Vagina (tissue), 2 donors: ENCODE data around the gene SBK1.

Experiments
- CTCF ChIP-seq, 3 experiments: fragments of 450-650 bp in 2 of 3; fragments of 200-600 bp in 1 of 3; sonication (generic) in 1 of 3; IDR thresholded peaks; one replicate each; pipeline ENCODE4 v1.5.1; 2017 to 2019; ENCODE audit warnings: antibody characterized with exemption in 3 of 3, mild to moderate bottlenecking in 2 of 3, moderate library complexity in 2 of 3
- POLR2A ChIP-seq, 2 donors: fragments of 450-650 bp; IDR thresholded peaks; one replicate each; pipeline ENCODE4 v1.6.1; 2017; ENCODE audit warnings: antibody characterized with exemption in 2 of 2, mild to moderate bottlenecking in 2 of 2, moderate library complexity in 2 of 2
- POLR2AphosphoS5 ChIP-seq, 2 donors: sonication (generic); formaldehyde crosslinking; IDR thresholded peaks; one replicate each; pipeline ENCODE4 v1.9.0; 2017; ENCODE audit warnings: antibody characterized with exemption in 2 of 2, mild to moderate bottlenecking in 2 of 2, low read depth in 1 of 2; ENCODE audit not compliant: insufficient read depth in 1 of 2

- no peak for TF ChIP-seq POLR2A (IDR thresholded peaks at IDR 0.05)
- TF ChIP-seq CTCF (IDR thresholded peaks at IDR 0.05), result no peak
- no peak for TF ChIP-seq POLR2AphosphoS5 (IDR thresholded peaks at IDR 0.05; ENCODE audit: insufficient read depth in 1 of 2, low read depth in 1 of 2)
Measured at GRCh38 chr16:28258567-28258966, 33.8 kb upstream of the SBK1 start.
